ENCODE results near the gene RASIP1.
"Not testable (repeated sequence)": the region's sequence is repeated elsewhere in the genome, so short reads cannot be mapped to it uniquely, and the experiment has no call there.

GRCh38 chr19:48686637-48687036, 53.8 kb downstream of the RASIP1 start:
- not testable (repeated sequence) for TF ChIP-seq KDM1A (IDR thresholded peaks at IDR 0.05; ENCODE audit: low read depth); RCOR1 (IDR thresholded peaks at IDR 0.05; ENCODE audit: low read depth, low read length)
- TF ChIP-seq, protein P1, sequence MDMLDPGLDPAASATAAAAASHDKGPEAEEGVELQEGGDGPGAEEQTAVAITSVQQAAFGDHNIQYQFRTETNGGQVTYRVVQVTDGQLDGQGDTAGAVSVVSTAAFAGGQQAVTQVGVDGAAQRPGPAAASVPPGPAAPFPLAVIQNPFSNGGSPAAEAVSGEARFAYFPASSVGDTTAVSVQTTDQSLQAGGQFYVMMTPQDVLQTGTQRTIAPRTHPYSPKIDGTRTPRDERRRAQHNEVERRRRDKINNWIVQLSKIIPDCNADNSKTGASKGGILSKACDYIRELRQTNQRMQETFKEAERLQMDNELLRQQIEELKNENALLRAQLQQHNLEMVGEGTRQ (IDR thresholded peaks at IDR 0.05) = not testable (repeated sequence)
